ENCODE results near the gene LRMDA. TPM values are rescaled to one million over a fixed set of nuclear protein-coding genes. Genes with fewer than 3 reads are reported as not detected.

Gene LRMDA
- not detected for total RNA-seq

DNA sequence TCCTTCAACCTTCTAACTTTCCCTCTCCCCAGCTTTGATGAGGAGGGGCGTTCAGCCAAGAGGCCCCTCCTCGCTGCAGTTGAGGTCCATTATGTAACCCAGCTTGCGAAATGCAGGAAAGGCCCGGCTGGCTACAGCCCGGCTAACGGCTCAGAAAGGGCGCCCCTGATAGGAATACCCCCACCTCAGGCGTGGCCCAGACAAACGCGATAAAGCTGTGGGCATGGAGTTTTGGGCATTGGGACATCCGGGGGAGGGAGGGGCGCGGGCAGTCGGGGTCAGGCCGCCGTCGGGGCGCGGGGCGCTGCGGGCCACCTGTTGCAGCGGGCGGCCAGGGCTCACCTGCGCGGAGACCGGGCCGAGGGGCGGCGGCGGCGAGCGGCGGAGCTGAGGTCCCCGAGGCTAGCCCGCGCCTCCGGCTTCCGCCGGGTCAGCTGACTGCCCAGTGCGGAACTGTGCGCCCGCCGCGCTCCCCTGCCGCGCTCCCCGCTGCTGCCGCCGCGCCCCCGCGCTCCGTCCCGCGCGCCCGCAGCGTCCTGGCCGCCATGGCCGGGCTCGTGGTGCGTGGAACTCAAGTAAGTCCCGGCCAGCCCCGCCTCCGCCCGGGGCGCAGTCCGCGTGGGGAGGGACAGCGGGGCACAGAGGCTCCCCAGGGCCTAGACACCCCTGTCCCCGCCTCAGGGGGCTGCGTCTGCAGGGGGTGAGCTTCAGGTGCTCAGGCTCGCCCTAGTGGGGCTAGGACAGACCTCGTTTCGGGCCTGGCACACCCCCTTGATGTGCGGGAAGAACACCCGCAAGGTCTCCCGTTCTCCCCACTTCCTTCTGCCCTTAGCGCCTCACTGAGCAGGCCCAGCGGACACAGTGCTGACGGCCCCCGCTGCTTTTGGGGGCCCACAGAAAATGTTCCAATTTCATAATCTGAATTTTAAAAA lies at the start of gene LRMDA:
Gene LRMDA (plus strand): TSS at position 445 of the 932 bp plus-strand sequence.
- Mint-ChIP-seq H3K27me3 (ENCODE audit: low read depth) (peaks cover 59% of the 10 kb centered on the region), H3K36me3 (ENCODE audit: insufficient read depth) (no peaks in the 10 kb centered on the region), H3K9me3 (no peaks in the 10 kb centered on the region), H3K4me1 (ENCODE audit: low read depth) (peaks cover 2% of the 10 kb centered on the region), H3K4me3 (no peak within 1 kb of the TSS)
- peak in 1 of 2 donors; percentile 16 for ATAC-seq
- DNase-seq: no peak

GRCh38 chr10:75386128-75386527 lies 45.3 kb upstream of the LRMDA start:
- no peak for DNase-seq
- Mint-ChIP-seq H3K4me3 (no peak overlapping the region), H3K36me3 (ENCODE audit: insufficient read depth) (no peaks in the 10 kb centered on the region), H3K9me3 (peaks cover 7% of the 10 kb centered on the region), H3K27me3 (ENCODE audit: low read depth) (peaks cover 25% of the 10 kb centered on the region), H3K4me1 (ENCODE audit: low read depth) (no peaks in the 10 kb centered on the region)
- no peak for ATAC-seq

DNA sequence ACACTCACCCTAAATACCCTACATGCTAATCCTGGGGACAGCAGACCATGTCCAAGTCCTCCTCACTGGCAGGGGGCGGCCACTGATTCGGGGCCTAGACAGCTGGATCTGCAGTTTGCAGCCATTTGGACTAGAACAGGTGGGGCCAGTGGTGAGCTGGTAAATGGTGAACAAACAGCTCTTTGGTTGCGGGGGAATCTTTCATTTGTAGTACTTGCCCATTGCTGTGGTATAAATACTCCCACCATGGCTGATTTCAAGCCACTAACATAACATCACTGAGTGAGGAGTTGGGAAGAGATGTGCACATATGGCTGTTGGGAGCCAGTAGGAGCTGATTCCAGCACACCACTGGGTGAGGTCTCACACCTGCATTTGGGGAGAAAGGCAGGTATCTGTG lies 43.3 kb upstream of the LRMDA start:
- no peak for ATAC-seq
- Mint-ChIP-seq H3K9me3 (peaks cover 7% of the 10 kb centered on the region), H3K4me1 (ENCODE audit: low read depth) (no peaks in the 10 kb centered on the region), H3K4me3 (no peak overlapping the region), H3K27me3 (ENCODE audit: low read depth) (peaks cover 41% of the 10 kb centered on the region), H3K36me3 (ENCODE audit: insufficient read depth) (no peaks in the 10 kb centered on the region)
- DNase-seq: no peak

DNA sequence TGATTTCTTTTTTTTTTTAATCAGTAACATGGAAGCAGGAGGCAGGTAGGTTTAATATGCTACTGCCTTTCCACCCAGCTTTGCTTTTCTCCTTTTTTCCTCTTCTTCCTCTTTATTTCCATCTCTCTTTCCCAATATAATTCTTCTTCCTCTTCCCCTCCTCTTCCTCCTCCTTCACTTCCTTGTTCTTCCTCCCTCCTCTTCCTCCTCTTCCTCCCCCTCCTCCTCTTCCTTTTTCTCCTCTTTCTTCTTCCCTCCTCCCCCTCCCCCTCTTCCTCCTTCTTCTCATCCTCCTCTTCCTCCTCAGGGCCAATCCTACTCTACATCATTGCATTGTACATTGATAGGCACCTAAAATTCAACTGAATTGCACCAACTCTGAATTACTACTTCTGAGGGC lies 41.2 kb upstream of the LRMDA start:
- Mint-ChIP-seq H3K36me3 (ENCODE audit: insufficient read depth) (no peaks in the 10 kb centered on the region), H3K9me3 (peaks cover 7% of the 10 kb centered on the region), H3K4me3 (no peak overlapping the region), H3K4me1 (ENCODE audit: low read depth) (peaks cover 6% of the 10 kb centered on the region), H3K27me3 (ENCODE audit: low read depth) (peaks cover 52% of the 10 kb centered on the region)
- DNase-seq (no peak), ATAC-seq (no peak)

DNA sequence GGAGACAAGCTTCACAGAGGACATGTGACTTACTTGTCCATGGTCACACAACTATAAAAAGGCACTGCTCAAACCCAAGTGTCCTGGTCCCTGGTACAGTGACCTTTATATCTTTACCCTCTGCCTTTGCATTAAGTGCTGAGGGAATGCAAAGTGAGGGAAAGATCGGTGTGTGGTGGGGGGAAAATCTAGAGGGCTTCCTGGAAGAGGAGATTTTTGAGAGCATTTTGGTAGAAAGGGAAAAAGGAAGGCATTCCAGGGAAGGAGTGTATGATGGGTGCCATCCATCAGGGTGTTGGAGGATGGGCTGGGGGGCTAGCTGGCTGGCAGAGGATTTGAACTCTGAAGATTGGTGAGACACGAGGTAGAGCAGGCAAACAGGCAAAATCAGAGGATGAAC lies 39.2 kb upstream of the LRMDA start:
- no peak for DNase-seq
- peaks cover 56% of the 10 kb centered on the region for H3K27me3 Mint-ChIP-seq (ENCODE audit: low read depth)
- H3K4me1 Mint-ChIP-seq (ENCODE audit: low read depth): peaks cover 6% of the 10 kb centered on the region
- no peak overlapping the region for H3K4me3 Mint-ChIP-seq
- H3K36me3 Mint-ChIP-seq (ENCODE audit: insufficient read depth): no peaks in the 10 kb centered on the region
- no peaks in the 10 kb centered on the region for H3K9me3 Mint-ChIP-seq
- no peak for ATAC-seq

DNA sequence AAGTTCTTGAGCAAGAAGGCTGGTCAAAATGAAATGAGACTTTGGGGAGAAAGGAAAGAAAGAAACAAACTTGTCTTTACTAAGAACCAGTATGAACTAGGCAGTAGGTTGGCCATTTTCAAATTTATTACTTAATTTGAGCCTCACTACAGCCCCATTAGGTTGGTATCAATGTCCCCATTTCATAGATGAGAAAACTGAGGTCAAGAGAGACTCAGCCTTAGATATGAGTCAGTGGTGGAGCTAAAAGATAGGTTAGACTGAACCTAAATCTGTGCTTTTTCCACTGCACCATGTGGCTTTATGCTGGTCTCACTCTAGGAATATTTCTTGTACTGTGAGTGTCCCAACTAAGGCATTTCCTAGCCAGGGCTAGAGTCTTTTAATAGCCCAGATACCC lies 38.7 kb upstream of the LRMDA start:
- DNase-seq: no peak
- H3K4me3 Mint-ChIP-seq: no peak overlapping the region
- no peaks in the 10 kb centered on the region for H3K36me3 Mint-ChIP-seq (ENCODE audit: insufficient read depth)
- peaks cover 6% of the 10 kb centered on the region for H3K4me1 Mint-ChIP-seq (ENCODE audit: low read depth)
- no peaks in the 10 kb centered on the region for H3K9me3 Mint-ChIP-seq
- peaks cover 57% of the 10 kb centered on the region for H3K27me3 Mint-ChIP-seq (ENCODE audit: low read depth)
- no peak for ATAC-seq

GRCh38 chr10:75394221-75394620 lies 37.2 kb upstream of the LRMDA start:
- DNase-seq (no peak), ATAC-seq (no peak)
- Mint-ChIP-seq H3K9me3 (no peaks in the 10 kb centered on the region), H3K27me3 (ENCODE audit: low read depth) (peaks cover 58% of the 10 kb centered on the region), H3K36me3 (ENCODE audit: insufficient read depth) (no peaks in the 10 kb centered on the region), H3K4me3 (no peak overlapping the region), H3K4me1 (ENCODE audit: low read depth) (peaks cover 6% of the 10 kb centered on the region)

GRCh38 chr10:75395066-75395931 lies 36.1 kb upstream of the LRMDA start:
- ATAC-seq (peak; percentile 26 to 39), DNase-seq (no peak)
- Mint-ChIP-seq H3K4me1 (ENCODE audit: low read depth) (peaks cover 9% of the 10 kb centered on the region), H3K4me3 (peak overlapping the region; percentile 20), H3K9me3 (no peaks in the 10 kb centered on the region), H3K36me3 (ENCODE audit: insufficient read depth) (no peaks in the 10 kb centered on the region), H3K27me3 (ENCODE audit: low read depth) (peaks cover 61% of the 10 kb centered on the region)

DNA sequence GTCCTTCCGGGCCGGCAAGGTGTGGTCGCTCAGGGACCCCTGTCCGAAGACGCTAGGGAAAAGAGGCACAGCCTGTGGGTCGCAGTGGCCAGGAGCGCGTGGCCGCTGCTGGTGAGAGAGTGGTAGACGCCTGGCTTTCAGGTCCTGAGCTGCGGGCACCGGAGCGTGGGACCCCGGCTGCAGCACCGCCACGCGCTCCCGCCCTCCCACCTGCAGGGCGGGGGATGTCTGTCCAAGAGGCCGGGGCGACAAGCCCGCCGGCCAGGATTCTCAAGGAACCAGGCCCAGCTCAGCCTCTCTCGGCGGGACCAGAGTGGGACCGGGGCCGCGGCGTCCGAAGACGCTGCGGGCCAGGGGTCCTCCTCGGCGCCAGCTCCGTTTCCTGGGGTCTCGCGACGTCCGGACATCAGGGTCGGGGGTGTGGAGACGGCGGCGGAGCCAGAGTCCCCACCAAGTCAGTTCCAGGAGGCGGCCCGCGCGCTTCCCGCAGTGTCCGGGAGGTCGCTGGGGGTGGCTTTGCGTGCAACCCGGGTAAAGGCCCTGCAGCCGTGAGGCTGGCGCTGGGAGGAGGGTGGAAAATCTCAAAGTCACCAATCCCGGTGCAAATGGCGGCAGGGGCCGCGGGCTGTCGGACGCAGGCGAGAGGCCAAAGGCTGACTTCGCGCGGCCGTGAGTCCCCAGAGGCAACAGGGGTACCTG lies 35.3 kb upstream of the LRMDA start:
- DNase-seq: no peak
- Mint-ChIP-seq H3K9me3 (no peaks in the 10 kb centered on the region), H3K4me1 (ENCODE audit: low read depth) (peaks cover 13% of the 10 kb centered on the region), H3K36me3 (ENCODE audit: insufficient read depth) (no peaks in the 10 kb centered on the region), H3K4me3 (no peak overlapping the region), H3K27me3 (ENCODE audit: low read depth) (peaks cover 65% of the 10 kb centered on the region)
- no peak for ATAC-seq

GRCh38 chr10:75396631-75397495 lies 34.6 kb upstream of the LRMDA start:
- no peaks in the 10 kb centered on the region for H3K36me3 Mint-ChIP-seq (ENCODE audit: insufficient read depth)
- peaks cover 15% of the 10 kb centered on the region for H3K4me1 Mint-ChIP-seq (ENCODE audit: low read depth)
- no peak overlapping the region for H3K4me3 Mint-ChIP-seq
- no peaks in the 10 kb centered on the region for H3K9me3 Mint-ChIP-seq
- peaks cover 60% of the 10 kb centered on the region for H3K27me3 Mint-ChIP-seq (ENCODE audit: low read depth)
- no peak for DNase-seq
- no peak for ATAC-seq

DNA sequence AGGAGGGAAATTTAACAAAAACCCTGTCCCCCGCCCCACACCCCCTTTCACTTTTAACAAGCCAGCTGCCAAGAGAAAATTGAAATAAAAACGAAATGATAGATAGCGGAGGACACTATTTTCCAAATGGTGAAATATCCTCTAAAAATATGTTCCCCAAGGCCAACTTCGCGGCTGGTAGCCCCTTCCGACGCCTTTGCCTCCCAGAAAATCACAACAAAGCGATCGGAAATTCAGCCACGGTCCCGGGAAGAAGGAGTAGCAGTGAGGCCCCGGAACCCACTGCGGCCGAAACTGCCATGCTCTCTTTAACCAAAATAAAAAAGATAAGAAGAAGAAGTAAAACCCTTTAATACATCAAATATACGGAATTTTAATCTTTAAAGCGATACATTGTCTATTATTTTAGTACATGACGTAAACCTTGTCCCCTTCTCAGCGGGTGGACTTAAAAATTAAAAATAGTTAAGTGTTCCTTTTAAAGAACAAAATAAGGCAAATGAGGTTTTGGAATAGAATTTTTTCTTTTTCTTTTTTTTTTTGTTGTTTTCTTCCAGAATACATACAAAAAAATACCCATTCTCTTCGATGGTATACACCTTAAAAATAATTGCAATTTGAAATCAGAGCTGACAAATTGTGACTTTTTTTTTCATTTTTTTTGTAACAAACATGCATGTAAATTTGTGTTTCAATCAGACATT lies 33.8 kb upstream of the LRMDA start:
- Mint-ChIP-seq H3K36me3 (ENCODE audit: insufficient read depth) (no peaks in the 10 kb centered on the region), H3K4me3 (no peak overlapping the region), H3K27me3 (ENCODE audit: low read depth) (peaks cover 60% of the 10 kb centered on the region), H3K4me1 (ENCODE audit: low read depth) (peaks cover 22% of the 10 kb centered on the region), H3K9me3 (no peaks in the 10 kb centered on the region)
- DNase-seq (no peak), ATAC-seq (no peak)

DNA sequence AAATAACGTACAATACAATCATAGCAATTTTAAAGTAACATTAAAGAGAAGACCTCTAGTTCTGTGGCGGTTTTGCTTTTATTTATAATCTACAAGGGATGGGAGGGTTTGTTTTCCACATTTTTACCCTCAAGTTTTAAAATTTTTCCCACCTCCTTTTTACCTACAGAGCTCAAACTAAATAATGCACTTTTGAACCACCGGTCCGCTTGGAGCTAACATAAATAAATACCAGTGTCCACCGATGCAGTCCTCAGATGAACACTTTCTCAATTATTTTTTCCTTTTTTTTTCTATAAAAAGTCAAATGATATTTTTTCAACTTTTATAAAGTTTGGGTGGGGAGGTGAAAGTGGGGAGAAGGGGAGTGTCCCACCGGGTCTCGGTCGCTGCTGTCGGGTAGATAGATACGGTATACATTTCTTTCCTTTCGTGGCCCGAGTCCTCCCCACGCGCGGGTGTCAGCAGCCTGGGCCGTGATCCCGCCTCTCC lies 33.2 kb upstream of the LRMDA start:
- DNase-seq (no peak), ATAC-seq (no peak)
- Mint-ChIP-seq H3K4me3 (no peak overlapping the region), H3K4me1 (ENCODE audit: low read depth) (peaks cover 28% of the 10 kb centered on the region), H3K36me3 (ENCODE audit: insufficient read depth) (no peaks in the 10 kb centered on the region), H3K9me3 (no peaks in the 10 kb centered on the region), H3K27me3 (ENCODE audit: low read depth) (peaks cover 63% of the 10 kb centered on the region)

Data from activated T-cell treated with anti-CD3 and anti-CD28 coated beads, Interleukin-2, amount 50 U/mL, for 4 hours (primary cell).